Glutamatergic neuron (in vitro differentiated cells): ENCODE measurements around the gene LYPD6B. TPM values are rescaled to one million over a fixed set of nuclear protein-coding genes. Genes with fewer than 3 reads are reported as not detected.

Experiments used
- DNase-seq: peaks from one replicate; pipeline ENCODE4 v3.0.0; 2022
- H3K27ac Mint-ChIP-seq: one replicate; pipeline ENCODE4 v1.8.0; 2020; ENCODE audit warnings: mild to moderate bottlenecking, mixed read lengths, inconsistent platforms; ENCODE audit not compliant: unreplicated experiment
- H3K27me3 Mint-ChIP-seq: one replicate; pipeline ENCODE4 v1.8.0; 2020; ENCODE audit warnings: mild to moderate bottlenecking, moderate library complexity, mixed read lengths, inconsistent platforms; ENCODE audit not compliant: unreplicated experiment
- H3K36me3 Mint-ChIP-seq: one replicate; pipeline ENCODE4 v1.8.0; 2020; ENCODE audit warnings: mild to moderate bottlenecking, mixed read lengths, inconsistent platforms; ENCODE audit not compliant: unreplicated experiment
- H3K4me1 Mint-ChIP-seq: one replicate; pipeline ENCODE4 v1.8.0; 2020; ENCODE audit warnings: mild to moderate bottlenecking, low read depth, mixed read lengths, inconsistent platforms; ENCODE audit not compliant: unreplicated experiment
- H3K4me3 Mint-ChIP-seq: one replicate; pipeline ENCODE4 v1.8.0; 2020; ENCODE audit warnings: mild to moderate bottlenecking, mixed read lengths, inconsistent platforms; ENCODE audit not compliant: unreplicated experiment
- H3K9me3 Mint-ChIP-seq: one replicate; pipeline ENCODE4 v1.8.0; 2020; ENCODE audit warnings: mild to moderate bottlenecking, moderate library complexity, mixed read lengths, inconsistent platforms; ENCODE audit not compliant: unreplicated experiment
- CTCF ChIP-seq: fragments of 200-600 bp; sonication (generic); IDR thresholded peaks from one replicate; pipeline ENCODE4 v1.5.0; 2021; ENCODE audit not compliant: partially characterized antibody, unreplicated experiment
- total RNA-seq: library from RNA; stranded (reverse); fragmentation: NEBNext Ultra II Directional; extraction: Animal tissue kit (Norgen Biotek cat#: 25700); gene quantifications from one replicate; pipeline ENCODE4 v1.2.1, GENCODE V29; 2021; ENCODE audit not compliant: unreplicated experiment

LYPD6B gene
- total RNA-seq, 1 donor from 2014 or later = 0.69 TPM

DNA sequence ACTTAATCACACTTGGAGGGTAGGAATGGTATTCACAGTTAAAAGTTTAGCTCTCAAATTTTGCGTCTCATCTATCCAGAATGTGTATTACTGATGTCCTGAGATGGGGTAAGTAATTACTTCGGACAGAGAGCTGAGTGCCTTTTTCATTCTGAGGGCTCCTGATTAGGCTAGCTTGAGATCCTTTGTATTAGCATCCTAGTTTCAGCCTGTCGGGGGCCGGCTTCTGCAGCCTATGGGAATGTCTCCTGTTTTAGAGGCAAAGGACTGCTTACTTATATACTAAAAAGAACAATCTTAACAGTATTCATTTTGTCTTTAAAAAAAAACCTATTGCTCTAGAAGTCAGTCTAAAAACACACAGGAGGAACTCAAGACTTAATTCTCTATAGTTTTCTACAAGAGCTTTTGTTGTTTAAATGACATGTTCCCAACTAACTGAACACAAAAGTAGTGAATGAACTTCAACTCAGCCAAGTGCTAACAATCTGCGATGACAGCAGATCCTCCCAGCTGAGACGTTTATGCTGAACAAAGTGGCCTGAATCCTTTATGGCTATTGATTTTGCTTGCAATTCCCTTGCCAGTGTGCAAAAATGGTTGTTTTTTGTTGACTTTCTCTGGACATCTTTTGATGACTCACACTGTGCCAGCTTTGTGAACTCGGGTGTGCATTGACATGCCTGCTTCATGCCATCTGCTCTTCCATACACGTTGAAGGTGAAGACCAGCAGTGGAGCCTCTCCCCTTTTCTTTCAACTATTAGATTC is 118.7 kb downstream of the LYPD6B start:
- H3K27me3 Mint-ChIP-seq = peaks cover 6% of the 10 kb centered on the region
- no peaks in the 10 kb centered on the region for H3K36me3 Mint-ChIP-seq
- peak overlapping the region; percentile 82 for H3K27ac Mint-ChIP-seq
- no peak for DNase-seq
- peaks cover 27% of the 10 kb centered on the region for H3K4me1 Mint-ChIP-seq
- TF ChIP-seq CTCF = no peak
- peaks cover 5% of the 10 kb centered on the region for H3K9me3 Mint-ChIP-seq
- H3K4me3 Mint-ChIP-seq = no peak overlapping the region

DNA sequence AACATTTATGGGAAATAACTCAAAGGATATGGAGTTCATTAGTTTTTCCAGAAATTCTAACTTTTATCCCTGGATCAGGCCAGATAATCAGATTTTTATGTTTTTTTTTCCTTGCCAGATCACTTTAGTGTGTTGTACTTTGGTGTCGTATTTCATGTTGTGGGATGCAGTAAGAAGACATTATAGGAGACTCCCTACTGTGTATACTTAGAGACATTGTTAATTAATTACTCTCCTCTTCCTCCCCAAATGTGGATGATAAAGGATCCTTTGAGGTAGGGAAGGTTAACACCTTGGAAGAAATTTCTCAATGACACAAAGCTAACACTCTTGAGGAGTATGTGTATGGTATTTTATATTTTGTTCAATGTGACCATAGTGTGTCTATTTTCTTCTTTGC is 120.5 kb downstream of the LYPD6B start:
- Mint-ChIP-seq H3K4me1 (peaks cover 27% of the 10 kb centered on the region), H3K4me3 (no peak overlapping the region), H3K9me3 (peaks cover 8% of the 10 kb centered on the region), H3K27me3 (peaks cover 6% of the 10 kb centered on the region), H3K36me3 (no peaks in the 10 kb centered on the region), H3K27ac (no peak overlapping the region)
- no peak for TF ChIP-seq CTCF
- DNase-seq = no peak

- DNase-seq = no peak
- no peak overlapping the region for H3K27ac Mint-ChIP-seq
- H3K4me1 Mint-ChIP-seq = peaks cover 27% of the 10 kb centered on the region
- no peak overlapping the region for H3K4me3 Mint-ChIP-seq
- no peak for TF ChIP-seq CTCF
- H3K36me3 Mint-ChIP-seq = peaks cover 6% of the 10 kb centered on the region
- peaks cover 8% of the 10 kb centered on the region for H3K9me3 Mint-ChIP-seq
- H3K27me3 Mint-ChIP-seq = peaks cover 6% of the 10 kb centered on the region
Observed at GRCh38 chr2:149160195-149160594, 121.7 kb downstream of the LYPD6B start.

- Mint-ChIP-seq H3K4me1 (peaks cover 27% of the 10 kb centered on the region), H3K27me3 (peaks cover 3% of the 10 kb centered on the region), H3K27ac (no peak overlapping the region), H3K9me3 (peaks cover 8% of the 10 kb centered on the region), H3K36me3 (peaks cover 6% of the 10 kb centered on the region), H3K4me3 (no peak overlapping the region)
- DNase-seq = no peak
- no peak for TF ChIP-seq CTCF
Observed at GRCh38 chr2:149160701-149161217, 122.3 kb downstream of the LYPD6B start.
